Activated T-helper 17 cell treated with anti-CD3 and anti-CD28 coated beads, Interleukin-2, amount 50 U/mL, for 72 hours (primary cell): ENCODE results near the gene PHC2. TPM values are rescaled to one million over a fixed set of nuclear protein-coding genes. Genes with fewer than 3 reads are reported as not detected.

Experiments
- ATAC-seq: fragments of 150-1000 bp; cut with Tn5 transposase; replicated peaks from 2 replicates; pipeline ENCODE4 v1.10.0; 2021; ENCODE audit warnings: mild to moderate bottlenecking, moderate library complexity
- H3K27ac Mint-ChIP-seq: one replicate; pipeline ENCODE4 v1.8.0; 2022; ENCODE audit warnings: mixed read lengths
- H3K27me3 Mint-ChIP-seq: one replicate; pipeline ENCODE4 v1.8.0; 2022; ENCODE audit warnings: mixed read lengths
- H3K36me3 Mint-ChIP-seq: one replicate; pipeline ENCODE4 v1.8.0; 2022; ENCODE audit warnings: low read depth, mild to moderate bottlenecking, mixed read lengths
- H3K4me1 Mint-ChIP-seq: one replicate; pipeline ENCODE4 v1.8.0; 2022; ENCODE audit warnings: mixed read lengths
- H3K4me3 Mint-ChIP-seq: one replicate; pipeline ENCODE4 v1.8.0; 2022; ENCODE audit warnings: mild to moderate bottlenecking, mixed read lengths
- H3K9me3 Mint-ChIP-seq: one replicate; pipeline ENCODE4 v1.8.0; 2022; ENCODE audit warnings: mixed read lengths
- total RNA-seq, 2 donors: library from RNA; stranded (reverse); gene quantifications; one replicate each; pipeline ENCODE4 v1.2.3, GENCODE V29; 2022

PHC2 gene
- total RNA-seq, 2 donors from 2014 or later: 21.4 to 27.3 TPM

GRCh38 chr1:33357099-33357498 lies 73.8 kb downstream of the PHC2 start:
- no peak for ATAC-seq
- Mint-ChIP-seq H3K4me3 (no peak overlapping the region), H3K9me3 (no peaks in the 10 kb centered on the region), H3K27ac (no peak overlapping the region), H3K36me3 (no peaks in the 10 kb centered on the region), H3K4me1 (peaks cover 5% of the 10 kb centered on the region), H3K27me3 (no peaks in the 10 kb centered on the region)

- ATAC-seq: no peak
- no peak overlapping the region for H3K4me3 Mint-ChIP-seq
- H3K36me3 Mint-ChIP-seq: peaks cover 6% of the 10 kb centered on the region
- H3K4me1 Mint-ChIP-seq: peaks cover 13% of the 10 kb centered on the region
- no peak overlapping the region for H3K27ac Mint-ChIP-seq
- H3K9me3 Mint-ChIP-seq: no peaks in the 10 kb centered on the region
- no peaks in the 10 kb centered on the region for H3K27me3 Mint-ChIP-seq
These were observed 76.1 kb downstream of the PHC2 start for GRCh38 chr1:33354707-33355316.

GRCh38 chr1:33353531-33353930 lies 77.4 kb downstream of the PHC2 start:
- Mint-ChIP-seq H3K4me3 (no peak overlapping the region), H3K9me3 (no peaks in the 10 kb centered on the region), H3K27ac (peak overlapping the region; percentile 18), H3K36me3 (peaks cover 12% of the 10 kb centered on the region), H3K4me1 (peaks cover 16% of the 10 kb centered on the region), H3K27me3 (no peaks in the 10 kb centered on the region)
- no peak for ATAC-seq

- Mint-ChIP-seq H3K9me3 (no peaks in the 10 kb centered on the region), H3K4me3 (peak overlapping the region; percentile 95), H3K27ac (peak overlapping the region; percentile 89), H3K4me1 (peaks cover 33% of the 10 kb centered on the region), H3K36me3 (peaks cover 31% of the 10 kb centered on the region), H3K27me3 (no peaks in the 10 kb centered on the region)
- no peak for ATAC-seq
These were observed 79.6 kb downstream of the PHC2 start for GRCh38 chr1:33351281-33351660.

GRCh38 chr1:33350611-33351280 lies 80.1 kb downstream of the PHC2 start:
- no peak for ATAC-seq
- Mint-ChIP-seq H3K36me3 (peaks cover 35% of the 10 kb centered on the region), H3K4me3 (peak overlapping the region; percentile 95), H3K4me1 (peaks cover 33% of the 10 kb centered on the region), H3K9me3 (no peaks in the 10 kb centered on the region), H3K27ac (peak overlapping the region; percentile 89), H3K27me3 (no peaks in the 10 kb centered on the region)

- H3K36me3 Mint-ChIP-seq: peaks cover 42% of the 10 kb centered on the region
- H3K4me1 Mint-ChIP-seq: peaks cover 33% of the 10 kb centered on the region
- no peaks in the 10 kb centered on the region for H3K27me3 Mint-ChIP-seq
- ATAC-seq: peak; percentile 85
- H3K9me3 Mint-ChIP-seq: no peaks in the 10 kb centered on the region
- H3K4me3 Mint-ChIP-seq: peak overlapping the region; percentile 95
- H3K27ac Mint-ChIP-seq: peak overlapping the region; percentile 89
These were observed 80.9 kb downstream of the PHC2 start for GRCh38 chr1:33349778-33350610.

GRCh38 chr1:33349081-33349759 lies 81.7 kb downstream of the PHC2 start:
- Mint-ChIP-seq H3K9me3 (no peaks in the 10 kb centered on the region), H3K36me3 (peaks cover 50% of the 10 kb centered on the region), H3K27ac (peak overlapping the region; percentile 95), H3K4me1 (peaks cover 33% of the 10 kb centered on the region), H3K27me3 (no peaks in the 10 kb centered on the region), H3K4me3 (peak overlapping the region; percentile 94)
- ATAC-seq: peak; percentile 39

GRCh38 chr1:33348676-33349080 lies 82.2 kb downstream of the PHC2 start:
- Mint-ChIP-seq H3K27me3 (no peaks in the 10 kb centered on the region), H3K4me1 (peaks cover 33% of the 10 kb centered on the region), H3K4me3 (peak overlapping the region; percentile 94), H3K36me3 (peaks cover 55% of the 10 kb centered on the region), H3K9me3 (no peaks in the 10 kb centered on the region), H3K27ac (peak overlapping the region; percentile 95)
- ATAC-seq: peak; percentile 35

GRCh38 chr1:33348194-33348593 lies 82.7 kb downstream of the PHC2 start:
- Mint-ChIP-seq H3K4me3 (peak overlapping the region; percentile 94), H3K4me1 (peaks cover 33% of the 10 kb centered on the region), H3K9me3 (no peaks in the 10 kb centered on the region), H3K36me3 (peaks cover 60% of the 10 kb centered on the region), H3K27ac (peak overlapping the region; percentile 95), H3K27me3 (no peaks in the 10 kb centered on the region)
- ATAC-seq: no peak

- peaks cover 36% of the 10 kb centered on the region for H3K4me1 Mint-ChIP-seq
- H3K4me3 Mint-ChIP-seq: peak overlapping the region; percentile 94
These were observed 83.3 kb downstream of the PHC2 start for GRCh38 chr1:33347650-33347992.

GRCh38 chr1:33346927-33347649 lies 83.8 kb downstream of the PHC2 start:
- Mint-ChIP-seq H3K4me3 (peak overlapping the region; percentile 94), H3K9me3 (no peaks in the 10 kb centered on the region), H3K27ac (peak overlapping the region; percentile 78), H3K36me3 (peaks cover 71% of the 10 kb centered on the region), H3K27me3 (no peaks in the 10 kb centered on the region), H3K4me1 (peaks cover 38% of the 10 kb centered on the region)
- no peak for ATAC-seq

More at GRCh38 chr1:33347650-33347992, 83.3 kb downstream of the PHC2 start:
- peaks cover 66% of the 10 kb centered on the region for H3K36me3 Mint-ChIP-seq
- no peaks in the 10 kb centered on the region for H3K9me3 Mint-ChIP-seq
- H3K27me3 Mint-ChIP-seq: no peaks in the 10 kb centered on the region
- ATAC-seq: no peak
- peak overlapping the region; percentile 78 for H3K27ac Mint-ChIP-seq

GRCh38 chr1:33346533-33346926 lies 84.4 kb downstream of the PHC2 start:
- peaks cover 38% of the 10 kb centered on the region for H3K4me1 Mint-ChIP-seq
- H3K27ac Mint-ChIP-seq: peak overlapping the region; percentile 78
- H3K4me3 Mint-ChIP-seq: peak overlapping the region; percentile 94
- H3K9me3 Mint-ChIP-seq: no peaks in the 10 kb centered on the region
- no peak for ATAC-seq
- peaks cover 72% of the 10 kb centered on the region for H3K36me3 Mint-ChIP-seq
- H3K27me3 Mint-ChIP-seq: no peaks in the 10 kb centered on the region

GRCh38 chr1:33344896-33345560 lies 85.9 kb downstream of the PHC2 start:
- Mint-ChIP-seq H3K27me3 (no peaks in the 10 kb centered on the region), H3K4me1 (peaks cover 31% of the 10 kb centered on the region), H3K9me3 (no peaks in the 10 kb centered on the region), H3K4me3 (no peak overlapping the region), H3K36me3 (peaks cover 74% of the 10 kb centered on the region), H3K27ac (no peak overlapping the region)
- no peak for ATAC-seq
